Measurements from ENCODE around the gene AKAP13.

- no peak for TF ChIP-seq EZH2 (IDR thresholded peaks at IDR 0.05; ENCODE audit: borderline replicate concordance, low read depth, low read length, poor library complexity, severe bottlenecking)
- TF ChIP-seq CTCF (conservative IDR thresholded peaks at IDR 0.05; ENCODE audit: low read depth, low read length): no peak
Observed at GRCh38 chr15:85603160-85603559, 222.8 kb downstream of the AKAP13 start.

Data from A673 (cell line).